Epithelial cell of proximal tubule (primary cell): ENCODE results near the gene GTPBP1. TPM values are rescaled to one million over a fixed set of nuclear protein-coding genes. Genes with fewer than 3 reads are reported as not detected.

ENCODE experiments used
- DNase-seq: peaks from one replicate; pipeline ENCODE4 v3.0.0-alpha.2; 2011; ENCODE audit warnings: low read depth
- H3K4me3 ChIP-seq: 2 replicates; pipeline ENCODE4 v1.5.1; 2011; ENCODE audit warnings: low read depth, mild to moderate bottlenecking, low read length
- CTCF ChIP-seq: conservative IDR thresholded peaks from 2 replicates; pipeline ENCODE4 v1.5.1; 2012; ENCODE audit warnings: low read depth, mild to moderate bottlenecking, low read length
- total RNA-seq: library from RNA; depleted of rRNA; stranded (reverse); fragments of >200 nt; gene quantifications from 2 replicates; pipeline ENCODE4 v1.2.3, GENCODE V29; 2015

GTPBP1 gene
- total RNA-seq, 1 donor from 2014 or later: 36.2 TPM

GRCh38 chr22:38717244-38717643 is 11.5 kb downstream of the GTPBP1 start:
- H3K4me3 ChIP-seq: no peak overlapping the region
- TF ChIP-seq CTCF: no peak
- DNase-seq: no peak

GRCh38 chr22:38718414-38718813 is 12.7 kb downstream of the GTPBP1 start:
- peak; percentile 70 for TF ChIP-seq CTCF
- no peak overlapping the region for H3K4me3 ChIP-seq
- DNase-seq: no peak

- H3K4me3 ChIP-seq: no peak overlapping the region
- no peak for TF ChIP-seq CTCF
- DNase-seq: no peak
These were observed 13.5 kb downstream of the GTPBP1 start for GRCh38 chr22:38719196-38719595.

GRCh38 chr22:38720350-38720749 is 14.6 kb downstream of the GTPBP1 start:
- DNase-seq: no peak
- no peak for TF ChIP-seq CTCF
- H3K4me3 ChIP-seq: no peak overlapping the region

GRCh38 chr22:38721551-38721950 is 15.8 kb downstream of the GTPBP1 start:
- H3K4me3 ChIP-seq: no peak overlapping the region
- no peak for TF ChIP-seq CTCF
- DNase-seq: no peak

GRCh38 chr22:38724176-38724575 is 18.4 kb downstream of the GTPBP1 start:
- no peak overlapping the region for H3K4me3 ChIP-seq

More at GRCh38 chr22:38724176-38724575, 18.4 kb downstream of the GTPBP1 start:
- no peak for DNase-seq
- no peak for TF ChIP-seq CTCF
